Small intestine (tissue), 7 donors: ENCODE results near the gene PPP1R12A. TPM values are rescaled to one million over a fixed set of nuclear protein-coding genes. Genes with fewer than 3 reads are reported as not detected.
"Not testable (repeated sequence)": the region's sequence is repeated elsewhere in the genome, so short reads cannot be mapped to it uniquely, and the experiment has no call there.

ENCODE experiments used
- DNase-seq, 2 donors: peaks; one replicate each; pipeline versions ENCODE4 v3.0.0 to v3.0.0-alpha.2; 2013
- FAIRE-seq: peaks from 2 replicates; lab custom pipeline; 2012; peaks lifted over from hg19 to GRCh38; lab: Jason Lieb, UNC
- H3K27ac ChIP-seq, 3 donors: one replicate each; pipeline ENCODE4 v1.5.1; 2013; ENCODE audit warnings: low read length in 2 of 3, mild to moderate bottlenecking in 2 of 3, control low read depth in 1 of 3, inconsistent platforms in 1 of 3, low read depth in 1 of 3, moderate library complexity in 1 of 3
- H3K27me3 ChIP-seq, 3 donors: one replicate each; pipeline ENCODE4 v1.6.1; 2013; ENCODE audit warnings: low read length in 3 of 3, inconsistent platforms in 1 of 3; ENCODE audit not compliant: control insufficient read depth in 3 of 3, insufficient read depth in 3 of 3
- H3K36me3 ChIP-seq, 3 donors: one replicate each; pipeline ENCODE4 v1.6.1; 2013; ENCODE audit warnings: low read length in 3 of 3, inconsistent platforms in 1 of 3, low read depth in 1 of 3, mild to moderate bottlenecking in 1 of 3, moderate library complexity in 1 of 3; ENCODE audit not compliant: control insufficient read depth in 3 of 3, insufficient read depth in 2 of 3
- H3K4me1 ChIP-seq, 3 donors: one replicate each; pipeline ENCODE4 v1.6.1; 2013; ENCODE audit warnings: low read length in 2 of 3, inconsistent platforms in 1 of 3, low read depth in 1 of 3, mild to moderate bottlenecking in 1 of 3, moderate library complexity in 1 of 3; ENCODE audit not compliant: control insufficient read depth in 3 of 3, insufficient read depth in 2 of 3
- H3K4me3 ChIP-seq, 3 donors: one replicate each; pipeline ENCODE4 v1.5.1; 2013; ENCODE audit warnings: low read length in 3 of 3, control low read depth in 1 of 3, inconsistent platforms in 1 of 3, low read depth in 1 of 3, mild to moderate bottlenecking in 1 of 3, moderate library complexity in 1 of 3
- H3K9me3 ChIP-seq, 2 donors: one replicate each; pipeline ENCODE4 v1.6.1; 2013; ENCODE audit warnings: low read depth in 1 of 2, low read length in 1 of 2; ENCODE audit not compliant: control insufficient read depth in 2 of 2, insufficient read depth in 1 of 2
- WGBS, 3 donors: extraction: QIAGEN DNeasy Blood & Tissue Kit; methylation state at CpG; one replicate each; pipeline ENCODE4 v1.1.7; 2013; 5-methylcytosine and 5-hydroxymethylcytosine counted together
- polyA plus RNA-seq, 4 donors: library from polyadenylated mRNA; stranded (reverse) in 3 of 4; unstranded in 1 of 4; fragments of 200-250 nt in 3 of 4; fragments of 120-200 nt in 1 of 4; gene quantifications; one replicate each; pipeline versions ENCODE4 v1.2.1 to v1.2.3, GENCODE V29; 2013
- donor health status: healthy with polysubstance abuse.
- donor health status: control.
- donor health status: control.
- donor health status: Bipolar disorder and iron deficiency.
- donor health status: healthy.

The PPP1R12A gene
- polyA plus RNA-seq, 4 donors, result 16.7 to 103 (median 46.5) TPM

DNA sequence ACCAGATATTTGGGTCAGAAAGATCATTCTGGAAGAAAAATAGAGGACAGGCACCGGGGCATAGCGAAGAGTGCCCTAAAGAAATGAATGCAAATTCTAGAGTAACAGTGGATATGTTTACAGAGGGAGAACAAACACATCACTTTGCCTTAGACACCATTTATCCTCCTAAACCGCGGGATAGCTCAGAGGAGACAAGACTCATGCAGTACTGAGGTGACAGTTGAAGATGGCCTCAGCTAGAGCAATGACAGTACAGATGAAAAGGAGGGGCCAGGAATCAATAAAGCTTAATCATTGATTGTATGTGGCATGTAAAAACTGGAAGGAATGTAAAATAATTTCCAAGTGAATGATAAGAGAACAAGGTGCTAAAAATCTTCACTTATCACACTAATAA, 10.5 kb upstream of the PPP1R12A start:
- no peak for FAIRE-seq
- H3K9me3 ChIP-seq, result no peaks in the 10 kb centered on the region
- no peak overlapping the region for H3K27ac ChIP-seq
- H3K27me3 ChIP-seq, result no peaks in the 10 kb centered on the region
- H3K36me3 ChIP-seq, result no peaks in the 10 kb centered on the region
- no peak overlapping the region for H3K4me3 ChIP-seq
- 20 to 46% (median 44%) methylated on average over 4 of the region's 4 CpGs for WGBS, 3 donors
- no peaks in the 10 kb centered on the region for H3K4me1 ChIP-seq
- no peak for DNase-seq

DNA sequence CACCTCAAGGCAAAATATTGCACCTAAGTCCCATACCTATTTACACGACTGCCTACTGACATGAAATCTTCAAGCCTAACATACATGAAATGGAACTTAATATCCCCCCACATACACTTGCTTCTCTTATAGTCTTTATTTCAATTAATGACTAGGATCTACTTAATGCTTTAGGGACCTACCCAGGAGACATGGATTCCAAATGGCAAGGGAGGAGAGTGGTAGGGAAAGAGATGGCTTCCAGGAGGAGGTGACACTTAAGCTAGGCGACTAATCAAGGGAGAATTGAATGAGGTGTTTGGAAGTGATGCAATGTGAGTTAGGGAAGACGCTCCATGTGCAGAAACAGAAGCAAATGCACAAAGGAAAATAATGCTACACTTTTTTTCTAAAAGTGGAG, 9.7 kb upstream of the PPP1R12A start:
- Histone ChIP-seq H3K27me3 (no peaks in the 10 kb centered on the region), H3K36me3 (no peaks in the 10 kb centered on the region), H3K27ac (no peak overlapping the region), H3K4me1 (no peaks in the 10 kb centered on the region), H3K9me3 (no peaks in the 10 kb centered on the region), H3K4me3 (no peak overlapping the region)
- FAIRE-seq (no peak), DNase-seq (no peak)
- 80 to 84% (median 83%) methylated on average over 3 of the region's 3 CpGs for whole genome bisulfite sequencing, 3 donors

DNA sequence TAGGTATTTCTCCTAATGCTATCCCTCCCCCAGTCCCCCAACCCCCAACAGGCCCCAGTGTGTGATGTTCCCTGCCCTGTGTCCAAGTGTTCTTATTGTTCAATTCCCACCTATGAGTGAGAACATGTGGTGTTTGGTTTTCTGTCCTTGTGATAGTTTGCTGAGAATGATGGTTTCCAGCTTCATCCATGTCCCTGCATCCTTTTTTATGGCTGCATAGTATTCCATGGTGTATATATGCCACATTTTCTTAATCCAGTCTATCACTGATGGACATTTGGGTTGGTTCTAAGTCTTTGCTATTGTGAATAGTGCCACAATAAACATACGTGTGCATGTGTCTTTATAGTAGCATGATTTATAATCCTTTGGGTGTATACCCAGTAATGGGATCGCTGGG, 7.9 kb upstream of the PPP1R12A start:
- not testable (repeated sequence) for FAIRE-seq, H3K4me1 ChIP-seq, H3K4me3 ChIP-seq, DNase-seq, H3K9me3 ChIP-seq, H3K36me3 ChIP-seq, H3K27me3 ChIP-seq, H3K27ac ChIP-seq
- 83 to 97% (median 94%) methylated on average over 2 of the region's 2 CpGs for WGBS, 3 donors

DNA sequence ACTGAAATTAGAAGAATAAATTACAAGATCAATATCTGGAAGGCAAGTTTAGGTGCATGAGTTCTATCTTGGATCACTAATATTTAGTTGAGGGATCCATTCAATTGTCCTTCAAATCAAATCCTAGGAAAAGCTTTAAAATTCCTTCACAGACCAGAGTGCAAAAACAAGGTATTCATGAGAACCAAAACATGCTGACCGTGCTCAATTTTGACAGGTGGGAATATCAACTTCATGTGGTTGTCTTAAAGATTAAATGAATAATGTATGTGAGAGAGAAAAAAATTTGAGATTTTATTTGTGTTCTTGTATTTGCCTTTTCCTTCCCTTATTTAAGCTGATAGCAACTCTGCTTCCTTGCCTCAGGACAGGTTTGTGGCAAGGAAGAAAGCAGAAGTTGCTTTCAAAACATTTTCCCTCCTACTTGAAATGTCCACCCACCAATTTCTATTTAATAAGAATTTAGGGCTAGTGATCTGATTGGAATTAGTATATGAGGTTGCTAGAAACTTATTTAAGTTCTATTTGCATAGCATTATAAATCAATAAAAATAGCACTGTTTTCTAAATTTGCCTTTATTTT, 4.9 kb upstream of the PPP1R12A start:
- WGBS, 3 donors, result 67 to 94% (median 93%) methylated on average over 1 of the region's 1 CpG

DNA sequence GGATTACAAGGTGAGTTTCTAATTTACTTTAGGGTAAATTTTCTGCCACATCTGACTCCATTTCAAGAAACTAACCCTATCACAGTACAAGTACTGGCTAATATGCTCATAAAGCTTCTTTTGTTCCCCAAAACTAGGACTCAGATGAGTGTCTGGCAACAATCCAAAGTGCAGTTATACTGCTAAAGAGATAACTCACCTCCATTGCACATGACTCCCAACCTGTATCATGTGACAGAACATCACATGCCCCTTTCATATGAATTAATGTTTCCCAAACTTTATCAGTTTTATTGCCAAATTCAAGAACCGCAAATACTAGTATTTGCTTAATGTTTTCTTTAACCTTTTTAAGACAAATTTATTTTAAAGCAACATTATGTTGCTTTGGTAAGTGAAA, 3.9 kb upstream of the PPP1R12A start:
- FAIRE-seq, result no peak
- 88 to 100% (median 93%) methylated on average over 1 of the region's 1 CpG for WGBS, 3 donors
- H3K27me3 ChIP-seq, result no peaks in the 10 kb centered on the region
- H3K36me3 ChIP-seq, result no peaks in the 10 kb centered on the region
- no peaks in the 10 kb centered on the region for H3K9me3 ChIP-seq
- peaks cover 2 to 9% (median 3%) of the 10 kb centered on the region in 3 donors for H3K4me1 ChIP-seq
- no peak overlapping the region for H3K4me3 ChIP-seq
- peak in 1 of 2 donors; percentile 71 for DNase-seq
- H3K27ac ChIP-seq, result peak overlapping the region in 1 of 3 donors; percentile 36

More for the DNA sequence above, 4.9 kb upstream of the PPP1R12A start:
- no peaks in the 10 kb centered on the region for H3K36me3 ChIP-seq
- FAIRE-seq, result no peak
- peaks cover 2 to 9% (median 3%) of the 10 kb centered on the region in 3 donors for H3K4me1 ChIP-seq
- no peak overlapping the region for H3K27ac ChIP-seq
- H3K27me3 ChIP-seq, result no peaks in the 10 kb centered on the region
- no peaks in the 10 kb centered on the region for H3K9me3 ChIP-seq
- no peak overlapping the region for H3K4me3 ChIP-seq
- DNase-seq, result no peak

DNA sequence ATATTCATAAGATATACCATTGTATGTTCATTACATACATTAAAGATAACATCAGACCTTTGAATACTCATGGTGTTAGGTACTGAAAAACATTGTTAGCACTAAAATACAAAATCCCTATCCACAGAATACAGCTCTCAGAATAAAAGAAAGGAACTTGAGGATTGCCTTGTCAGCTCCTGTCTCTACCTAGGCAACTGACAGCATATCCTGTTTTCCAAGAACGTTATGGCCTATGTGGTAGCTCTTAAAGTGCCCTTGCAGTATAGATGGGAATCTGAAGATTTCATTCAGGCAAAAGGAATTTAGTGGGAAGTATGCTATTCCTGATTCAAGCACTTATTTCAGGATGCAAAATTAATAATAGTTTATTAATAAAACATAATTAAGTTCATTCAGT, 1.8 kb upstream of the PPP1R12A start:
- Histone ChIP-seq H3K9me3 (no peaks in the 10 kb centered on the region), H3K4me3 (no peak overlapping the region), H3K36me3 (no peaks in the 10 kb centered on the region), H3K27me3 (no peaks in the 10 kb centered on the region), H3K27ac (peak overlapping the region in 1 of 3 donors; percentile 96), H3K4me1 (peaks cover 2 to 9% (median 3%) of the 10 kb centered on the region in 3 donors)
- FAIRE-seq (no peak), DNase-seq (peak in 1 of 2 donors; percentile 26)
- 3 to 8% (median 3%) methylated on average over 1 of the region's 1 CpG for WGBS, 3 donors

DNA sequence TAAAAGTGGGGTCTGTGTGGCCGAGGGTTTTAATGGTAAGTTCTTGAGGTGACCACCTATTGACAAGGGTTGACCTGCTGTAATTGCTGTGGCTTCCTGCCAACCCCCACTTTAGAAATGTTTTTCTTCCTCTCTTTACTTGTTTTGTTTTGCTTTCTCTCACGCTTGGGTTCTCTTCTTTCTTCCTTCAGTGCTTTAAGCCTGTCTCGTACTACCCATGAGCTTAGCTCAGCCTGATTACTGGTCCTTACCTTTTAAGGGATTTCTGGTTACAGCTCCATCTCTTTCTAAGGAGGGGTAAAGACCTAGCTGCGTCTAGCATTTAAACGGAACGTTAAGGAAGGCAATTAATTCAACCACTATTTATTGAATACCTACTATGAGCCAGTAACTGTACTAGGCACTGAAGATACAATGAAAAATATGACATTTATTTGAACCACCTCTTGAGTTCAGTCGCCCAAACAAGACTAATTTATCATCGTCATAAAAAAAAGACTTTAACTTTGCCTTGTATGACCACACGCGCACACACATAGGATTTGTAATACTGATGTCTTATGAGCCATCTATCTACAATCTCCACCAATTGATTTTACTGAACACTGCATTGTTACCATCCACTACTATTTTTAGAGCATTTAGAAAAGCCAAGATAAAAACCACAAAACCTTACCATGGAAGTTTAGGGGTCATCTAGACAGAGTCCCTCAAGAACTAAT, 888 bp upstream of the PPP1R12A start:
- H3K36me3 ChIP-seq, result no peaks in the 10 kb centered on the region
- peak overlapping the region; percentile 81 to 98 (median 97) for H3K4me3 ChIP-seq
- H3K9me3 ChIP-seq, result no peaks in the 10 kb centered on the region
- 4 to 11% (median 9%) methylated on average over 10 of the region's 10 CpGs for WGBS, 3 donors
- peak overlapping the region; percentile 94 to 96 (median 95) for H3K27ac ChIP-seq
- no peaks in the 10 kb centered on the region for H3K27me3 ChIP-seq
- DNase-seq (no peak), FAIRE-seq (no peak)
- H3K4me1 ChIP-seq, result peaks cover 3 to 9% (median 3%) of the 10 kb centered on the region in 3 donors

DNA sequence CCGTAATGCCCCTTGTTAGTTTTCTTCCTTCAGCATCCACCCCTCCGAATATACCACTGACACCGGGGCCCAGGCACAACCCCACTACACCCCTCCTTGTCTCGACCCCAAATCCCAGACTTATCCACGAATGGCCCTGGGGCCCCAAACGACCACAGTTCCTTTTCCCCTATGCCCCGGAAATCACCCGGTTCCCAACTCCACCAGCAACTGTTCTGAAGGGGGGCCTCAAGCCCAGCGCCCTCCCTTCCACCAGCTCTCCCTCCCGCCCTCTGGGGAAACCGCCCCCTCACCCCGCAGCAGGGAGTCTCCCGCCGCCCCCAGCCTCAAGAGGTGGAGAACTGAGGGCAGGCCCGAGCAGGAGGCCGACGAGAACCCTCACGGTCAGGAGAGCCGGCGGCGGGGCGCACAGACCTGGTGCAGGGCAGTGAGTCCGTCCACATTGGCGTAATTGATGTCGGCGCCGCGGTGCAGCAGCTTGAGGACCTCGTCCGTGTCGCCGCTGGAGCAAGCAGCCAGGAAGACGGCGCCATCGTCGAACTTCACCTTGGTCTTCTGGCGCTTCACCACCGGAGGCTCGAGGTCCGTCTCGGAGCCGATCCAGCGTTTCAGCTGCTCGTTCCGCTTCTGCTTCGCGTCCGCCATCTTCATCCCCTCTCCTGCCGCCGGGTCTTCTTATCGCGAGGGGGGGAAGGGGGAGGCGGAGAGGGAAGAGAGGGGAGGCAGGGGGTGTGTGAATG, 446 bp downstream of the PPP1R12A start:
- no peak for DNase-seq
- H3K27me3 ChIP-seq, result no peaks in the 10 kb centered on the region
- H3K4me3 ChIP-seq, result peak overlapping the region; percentile 81 to 98 (median 97)
- no peaks in the 10 kb centered on the region for H3K9me3 ChIP-seq
- no peaks in the 10 kb centered on the region for H3K36me3 ChIP-seq
- H3K27ac ChIP-seq, result peak overlapping the region; percentile 94 to 96 (median 95)
- WGBS, 3 donors, result 0% methylated on average over 50 to 53 of the region's 53 CpGs
- peaks cover 3 to 9% (median 3%) of the 10 kb centered on the region in 3 donors for H3K4me1 ChIP-seq
- no peak for FAIRE-seq
